GM12891 (cell line): Measurements from ENCODE around the gene DCLK1.

ENCODE experiments used
- DNase-seq: peaks from one replicate; pipeline ENCODE4 v3.0.0; 2011; ENCODE audit warnings: low spot score; ENCODE audit not compliant: insufficient read length
- FAIRE-seq: peaks from 2 replicates; lab custom pipeline; 2011; peaks lifted over from hg19 to GRCh38; lab: Jason Lieb, UNC
- PAX5 ChIP-seq: IDR thresholded peaks from 2 replicates; pipeline ENCODE4 v1.6.1; 2011; ENCODE audit warnings: low read length, moderate library complexity, mild to moderate bottlenecking; ENCODE audit not compliant: insufficient read depth, severe bottlenecking
- POLR2A ChIP-seq: IDR thresholded peaks from 2 replicates; pipeline ENCODE4 v1.6.1; 2011; ENCODE audit warnings: low read depth, low read length, control low read depth
- POLR2AphosphoS5 ChIP-seq: IDR thresholded peaks from 2 replicates; pipeline ENCODE4 v1.6.1; 2011; ENCODE audit warnings: low read depth, low read length, control low read depth
- POU2F2 ChIP-seq: IDR thresholded peaks from 2 replicates; pipeline ENCODE4 v1.6.1; 2011; ENCODE audit warnings: low read depth, mild to moderate bottlenecking, control low read depth, low read length, moderate library complexity
- SPI1 ChIP-seq: IDR thresholded peaks from 2 replicates; pipeline ENCODE4 v1.6.1; 2011; ENCODE audit warnings: low read depth, low read length, control low read depth
- TAF1 ChIP-seq: IDR thresholded peaks from 2 replicates; pipeline ENCODE4 v1.6.1; 2011; ENCODE audit warnings: low read depth, low read length, control low read depth

The DCLK1 gene

GRCh38 chr13:36132376-36132775 lies 1.2 kb upstream of the DCLK1 start:
- no peak for FAIRE-seq
- TF ChIP-seq TAF1 (no peak), POLR2AphosphoS5 (no peak), POU2F2 (no peak), POLR2A (no peak), SPI1 (no peak), PAX5 (no peak)
- no peak for DNase-seq

- DNase-seq: no peak
These were observed 732 bp upstream of the DCLK1 start for GRCh38 chr13:36131931-36132297.

GRCh38 chr13:36130552-36131221 lies 495 bp downstream of the DCLK1 start:
- TF ChIP-seq POLR2A (no peak), SPI1 (no peak), PAX5 (no peak), POU2F2 (no peak), POLR2AphosphoS5 (no peak), TAF1 (no peak)
- no peak for FAIRE-seq
- DNase-seq: no peak

More at GRCh38 chr13:36131931-36132297, 732 bp upstream of the DCLK1 start:
- no peak for TF ChIP-seq POLR2AphosphoS5
- TF ChIP-seq POU2F2: no peak
- no peak for TF ChIP-seq TAF1
- TF ChIP-seq SPI1: no peak
- no peak for TF ChIP-seq PAX5
- TF ChIP-seq POLR2A: no peak
- FAIRE-seq: no peak

GRCh38 chr13:36130193-36130551 lies 1.0 kb downstream of the DCLK1 start:
- FAIRE-seq (no peak), DNase-seq (no peak)
- TF ChIP-seq POLR2AphosphoS5: no peak
- no peak for TF ChIP-seq SPI1
- no peak for TF ChIP-seq TAF1

GRCh38 chr13:36129539-36129938 lies 1.6 kb downstream of the DCLK1 start:
- FAIRE-seq: no peak
- TF ChIP-seq SPI1: no peak
- no peak for DNase-seq

- FAIRE-seq (no peak), DNase-seq (no peak)
- TF ChIP-seq TAF1 (no peak), POU2F2 (no peak), SPI1 (no peak), PAX5 (no peak), POLR2AphosphoS5 (no peak), POLR2A (no peak)
These were observed 4.7 kb downstream of the DCLK1 start for GRCh38 chr13:36126491-36126890.

GRCh38 chr13:36125841-36126240 lies 5.3 kb downstream of the DCLK1 start:
- FAIRE-seq: no peak
- DNase-seq: no peak
- TF ChIP-seq POU2F2 (no peak), SPI1 (no peak), POLR2AphosphoS5 (no peak), POLR2A (no peak), TAF1 (no peak), PAX5 (no peak)

- TF ChIP-seq POU2F2: no peak
- no peak for TF ChIP-seq SPI1
- TF ChIP-seq TAF1: no peak
- TF ChIP-seq PAX5: no peak
- no peak for TF ChIP-seq POLR2AphosphoS5
- DNase-seq (no peak), FAIRE-seq (no peak)
These were observed 6.9 kb downstream of the DCLK1 start for GRCh38 chr13:36124236-36124822.

GRCh38 chr13:36115306-36115705 lies 15.9 kb downstream of the DCLK1 start:
- TF ChIP-seq POLR2A (no peak), SPI1 (no peak), POLR2AphosphoS5 (no peak), TAF1 (no peak), POU2F2 (no peak), PAX5 (no peak)
- DNase-seq (no peak), FAIRE-seq (no peak)

GRCh38 chr13:36114233-36114632 lies 16.9 kb downstream of the DCLK1 start:
- FAIRE-seq (no peak), DNase-seq (no peak)
- no peak for TF ChIP-seq TAF1

- FAIRE-seq (no peak), DNase-seq (no peak)
- TF ChIP-seq PAX5 (no peak), POLR2A (no peak), TAF1 (no peak), POU2F2 (no peak), SPI1 (no peak), POLR2AphosphoS5 (no peak)
These were observed 22.2 kb downstream of the DCLK1 start for GRCh38 chr13:36108954-36109353.
